GM18508 (cell line): ENCODE data around the gene GPX3.

ENCODE experiments used
- ATAC-seq: cut with Tn5 transposase; IDR thresholded peaks from one replicate; pipeline ENCODE4 v1.9.1; 2021; ENCODE audit warnings: moderate number of reproducible peaks; ENCODE audit not compliant: insufficient read depth, unreplicated experiment

GPX3 gene

GRCh38 chr5:151008906-151009305, 11.5 kb upstream of the GPX3 start:
- no peak for ATAC-seq

DNA sequence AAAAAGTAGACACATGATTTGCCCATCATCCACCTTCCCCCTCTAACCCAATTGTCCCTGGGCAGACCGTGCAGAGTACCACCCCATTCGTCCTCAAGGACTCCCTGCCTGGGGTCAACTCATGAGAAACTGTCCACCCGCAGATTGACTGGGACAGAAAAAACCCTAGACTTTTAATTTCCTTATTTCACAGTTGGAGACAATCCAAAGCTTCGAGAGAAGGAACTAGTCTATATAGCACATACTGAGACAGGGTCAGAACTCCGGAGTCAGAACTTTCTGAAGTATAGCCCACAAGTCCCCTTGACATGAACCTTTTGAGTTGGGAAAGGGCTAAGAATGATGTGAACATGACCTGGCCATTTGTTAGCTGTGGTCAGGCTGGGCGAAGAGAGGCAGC, 7.5 kb upstream of the GPX3 start:
- no peak for ATAC-seq

DNA sequence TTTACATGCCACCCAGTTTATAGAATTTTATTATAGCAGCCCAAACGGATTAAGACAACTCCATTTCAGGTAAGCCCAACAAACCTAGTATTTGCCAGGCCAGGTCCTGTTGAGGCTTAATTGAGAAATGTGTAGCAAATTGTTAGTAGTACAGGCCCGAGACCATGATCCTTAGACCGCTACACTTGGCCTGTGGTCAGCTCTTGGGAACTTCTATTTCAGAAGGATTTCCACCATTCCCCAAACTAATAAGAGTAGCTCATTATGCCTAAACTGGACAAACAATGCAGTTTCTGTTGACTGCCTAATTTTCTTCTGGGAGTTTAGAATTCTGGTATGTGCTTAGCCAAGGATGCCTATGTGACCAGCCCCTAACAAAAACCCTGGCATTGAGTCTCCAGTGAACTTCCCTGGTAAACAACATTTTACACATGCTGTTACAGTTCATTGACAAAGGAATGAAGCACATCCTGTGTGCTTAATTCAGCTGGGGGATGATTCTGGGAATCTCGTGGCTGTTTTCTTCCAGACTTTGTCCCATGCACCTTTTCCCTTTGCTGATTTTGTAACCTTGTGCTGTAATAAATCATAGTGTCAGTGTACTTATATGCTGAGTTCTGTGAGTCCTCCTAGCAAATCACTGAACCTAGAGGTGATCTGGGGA, 5.6 kb upstream of the GPX3 start:
- ATAC-seq = no peak

- no peak for ATAC-seq
Observed at GRCh38 chr5:151015974-151016587, 4.3 kb upstream of the GPX3 start.

GRCh38 chr5:151016700-151017099, 3.7 kb upstream of the GPX3 start:
- no peak for ATAC-seq

DNA sequence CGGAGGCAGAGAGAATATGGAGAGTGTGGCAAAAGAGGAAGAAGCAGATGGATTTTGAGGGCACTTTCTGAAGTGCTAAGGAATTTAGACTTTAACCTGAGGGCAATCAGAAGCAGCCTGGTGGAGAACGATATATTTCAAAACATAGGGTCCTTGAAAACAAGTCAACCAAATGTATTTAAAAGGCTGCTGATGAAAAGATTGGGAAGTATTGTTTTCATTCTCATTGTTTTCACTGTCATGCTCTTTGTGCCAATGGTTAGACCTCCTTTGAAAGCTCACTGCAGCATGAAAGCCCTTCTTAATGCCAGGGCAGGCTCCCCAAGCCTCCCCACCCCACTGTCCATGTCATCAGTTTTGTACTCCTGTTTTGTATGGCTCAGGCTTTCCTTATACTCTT, 2.5 kb upstream of the GPX3 start:
- no peak for ATAC-seq

DNA sequence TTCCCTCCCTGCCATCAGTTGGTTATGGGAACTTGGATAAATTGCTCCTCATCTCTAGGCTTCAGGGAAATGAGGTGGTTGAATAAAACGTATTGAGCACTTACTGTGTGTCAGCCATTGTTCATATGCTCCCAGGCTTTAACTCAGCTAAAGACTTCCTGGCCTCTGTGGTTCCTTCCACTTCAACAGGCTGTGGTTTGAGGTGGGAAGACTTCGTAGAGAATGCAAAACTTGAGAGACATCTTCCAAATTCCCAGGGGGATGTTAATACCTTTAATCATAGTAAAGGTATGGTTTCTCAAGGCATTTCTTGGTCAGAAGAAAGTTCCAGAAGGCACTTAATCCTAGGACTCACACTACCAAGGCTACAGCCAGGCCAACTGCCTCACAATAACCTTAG, 1.5 kb upstream of the GPX3 start:
- ATAC-seq = no peak

GRCh38 chr5:151019331-151019730, 1.1 kb upstream of the GPX3 start:
- no peak for ATAC-seq

DNA sequence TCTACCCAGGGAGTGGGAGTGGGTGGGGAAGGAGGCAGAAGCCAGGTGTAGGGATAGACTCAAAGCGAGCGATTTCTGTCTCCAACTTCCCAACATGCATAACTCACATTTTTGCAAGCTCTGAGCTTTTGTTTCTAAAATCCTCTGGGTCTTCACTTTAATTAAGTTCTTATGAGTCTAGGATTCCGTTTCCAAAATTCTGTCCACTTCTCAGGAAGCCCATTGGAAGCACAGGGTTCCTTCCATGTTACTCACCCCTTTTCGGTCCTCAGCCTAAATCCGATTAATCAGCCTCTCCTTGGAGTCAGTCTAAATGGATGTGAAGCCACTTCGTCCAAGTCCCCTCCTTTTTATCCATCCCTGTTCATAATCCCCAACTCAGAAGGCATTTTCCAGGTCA, 1.4 kb downstream of the GPX3 start:
- ATAC-seq = no peak

GRCh38 chr5:151022511-151023018, 2.2 kb downstream of the GPX3 start:
- ATAC-seq = no peak

DNA sequence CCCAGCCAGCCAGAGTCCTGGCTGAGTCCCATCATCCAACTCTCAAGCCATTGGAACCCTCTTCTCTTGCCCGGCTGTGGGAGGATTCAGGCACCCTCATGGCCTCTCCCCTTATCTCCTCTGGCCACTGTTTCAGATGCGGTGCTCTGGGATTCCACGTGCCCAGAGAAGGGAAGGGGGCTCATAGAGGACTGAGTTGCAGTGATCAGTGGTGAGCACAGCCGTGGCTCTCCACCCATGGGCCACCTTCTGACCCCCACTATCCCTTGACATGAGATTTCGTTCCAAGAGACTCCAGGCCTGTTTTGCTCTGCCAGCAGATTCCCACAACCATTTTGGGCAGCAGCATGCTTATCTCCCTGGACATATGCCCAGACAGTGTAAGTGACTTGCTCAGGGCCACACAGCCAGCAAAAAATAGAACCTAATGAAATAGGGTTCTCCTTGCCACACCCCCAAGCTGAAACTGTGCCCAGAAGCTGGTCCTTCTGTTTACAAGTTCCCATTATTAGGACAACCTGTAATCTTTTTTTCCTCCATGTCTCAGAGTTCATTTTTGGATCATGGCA, 2.7 kb downstream of the GPX3 start:
- no peak for ATAC-seq

DNA sequence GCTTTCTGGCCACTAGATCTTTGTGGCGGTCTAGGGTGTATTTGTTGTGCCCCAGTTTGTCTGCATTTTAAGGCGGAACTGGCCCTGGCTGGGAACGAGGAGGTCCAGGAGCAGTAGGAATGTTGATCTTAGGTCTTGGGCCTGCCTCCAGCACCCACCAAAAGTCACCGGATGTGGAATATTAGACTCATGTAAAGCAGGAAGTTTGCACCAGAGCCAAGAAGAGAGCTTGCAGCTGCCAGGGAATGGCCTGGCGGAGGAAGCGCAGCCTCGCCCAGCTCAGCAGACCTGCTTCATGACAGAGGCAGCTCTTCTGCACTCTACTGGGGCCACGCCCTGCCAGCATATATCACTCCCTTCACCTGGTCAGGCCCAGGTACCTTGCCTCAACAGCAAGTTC, 3.3 kb downstream of the GPX3 start:
- no peak for ATAC-seq

DNA sequence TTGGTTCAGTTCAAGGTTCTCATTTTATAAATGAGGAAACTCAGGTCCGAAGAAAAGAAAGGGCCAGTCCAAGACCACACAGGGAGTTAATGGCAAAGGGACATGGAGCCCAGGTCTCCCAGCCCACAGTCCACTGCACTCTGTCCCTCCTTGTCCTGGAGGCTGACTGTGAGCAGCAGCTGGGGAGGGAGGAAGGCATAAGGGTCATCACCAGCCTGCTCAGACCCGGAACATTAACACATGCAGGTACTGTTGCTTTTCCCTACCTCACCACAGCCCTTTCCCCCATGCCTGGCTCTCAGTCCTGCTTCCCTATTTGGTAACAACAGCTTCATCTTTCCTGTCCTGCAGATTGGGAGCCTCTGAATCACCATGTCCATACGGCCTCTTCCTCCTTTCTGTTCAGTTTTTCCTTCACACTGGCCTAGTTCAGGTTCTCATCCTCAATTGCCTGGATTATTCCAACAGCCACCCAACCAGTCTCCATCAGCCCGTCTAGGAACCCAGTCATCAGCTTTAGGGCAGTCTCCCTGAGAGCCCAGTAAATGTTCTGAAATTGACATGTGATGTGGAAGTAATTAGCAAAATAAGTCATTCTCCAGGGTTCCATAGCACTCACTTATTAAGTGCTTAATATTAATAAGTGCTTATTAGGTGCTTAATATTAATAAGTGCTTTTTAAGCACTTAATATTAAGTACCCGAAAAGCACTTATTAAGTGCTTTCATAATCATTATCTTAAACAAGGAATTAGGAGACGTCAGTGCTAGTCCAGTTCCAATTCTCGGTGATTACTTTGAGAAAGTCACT, 4.3 kb downstream of the GPX3 start:
- no peak for ATAC-seq

DNA sequence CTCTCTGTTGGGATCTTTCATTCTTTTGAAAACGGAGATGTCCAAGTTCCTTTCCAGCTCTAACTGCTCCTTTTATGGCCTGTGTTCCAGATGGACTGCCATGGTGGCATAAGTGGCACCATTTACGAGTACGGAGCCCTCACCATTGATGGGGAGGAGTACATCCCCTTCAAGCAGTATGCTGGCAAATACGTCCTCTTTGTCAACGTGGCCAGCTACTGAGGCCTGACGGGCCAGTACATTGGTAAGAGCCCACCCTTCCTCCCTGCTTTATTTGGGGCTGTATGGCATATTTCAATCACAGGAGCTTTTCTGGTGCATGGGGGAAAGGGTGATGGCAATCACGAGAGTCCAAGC, 4.8 kb downstream of the GPX3 start:
- ATAC-seq = no peak

GRCh38 chr5:151026088-151026487, 5.7 kb downstream of the GPX3 start:
- no peak for ATAC-seq

- ATAC-seq = no peak
Observed at GRCh38 chr5:151026679-151027078, 6.3 kb downstream of the GPX3 start.

DNA sequence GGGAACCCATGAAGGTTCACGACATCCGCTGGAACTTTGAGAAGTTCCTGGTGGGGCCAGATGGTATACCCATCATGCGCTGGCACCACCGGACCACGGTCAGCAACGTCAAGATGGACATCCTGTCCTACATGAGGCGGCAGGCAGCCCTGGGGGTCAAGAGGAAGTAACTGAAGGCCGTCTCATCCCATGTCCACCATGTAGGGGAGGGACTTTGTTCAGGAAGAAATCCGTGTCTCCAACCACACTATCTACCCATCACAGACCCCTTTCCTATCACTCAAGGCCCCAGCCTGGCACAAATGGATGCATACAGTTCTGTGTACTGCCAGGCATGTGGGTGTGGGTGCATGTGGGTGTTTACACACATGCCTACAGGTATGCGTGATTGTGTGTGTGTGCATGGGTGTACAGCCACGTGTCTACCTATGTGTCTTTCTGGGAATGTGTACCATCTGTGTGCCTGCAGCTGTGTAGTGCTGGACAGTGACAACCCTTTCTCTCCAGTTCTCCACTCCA, 7.6 kb downstream of the GPX3 start:
- ATAC-seq = no peak

- ATAC-seq = no peak
Observed at GRCh38 chr5:151028717-151029116, 8.3 kb downstream of the GPX3 start.

DNA sequence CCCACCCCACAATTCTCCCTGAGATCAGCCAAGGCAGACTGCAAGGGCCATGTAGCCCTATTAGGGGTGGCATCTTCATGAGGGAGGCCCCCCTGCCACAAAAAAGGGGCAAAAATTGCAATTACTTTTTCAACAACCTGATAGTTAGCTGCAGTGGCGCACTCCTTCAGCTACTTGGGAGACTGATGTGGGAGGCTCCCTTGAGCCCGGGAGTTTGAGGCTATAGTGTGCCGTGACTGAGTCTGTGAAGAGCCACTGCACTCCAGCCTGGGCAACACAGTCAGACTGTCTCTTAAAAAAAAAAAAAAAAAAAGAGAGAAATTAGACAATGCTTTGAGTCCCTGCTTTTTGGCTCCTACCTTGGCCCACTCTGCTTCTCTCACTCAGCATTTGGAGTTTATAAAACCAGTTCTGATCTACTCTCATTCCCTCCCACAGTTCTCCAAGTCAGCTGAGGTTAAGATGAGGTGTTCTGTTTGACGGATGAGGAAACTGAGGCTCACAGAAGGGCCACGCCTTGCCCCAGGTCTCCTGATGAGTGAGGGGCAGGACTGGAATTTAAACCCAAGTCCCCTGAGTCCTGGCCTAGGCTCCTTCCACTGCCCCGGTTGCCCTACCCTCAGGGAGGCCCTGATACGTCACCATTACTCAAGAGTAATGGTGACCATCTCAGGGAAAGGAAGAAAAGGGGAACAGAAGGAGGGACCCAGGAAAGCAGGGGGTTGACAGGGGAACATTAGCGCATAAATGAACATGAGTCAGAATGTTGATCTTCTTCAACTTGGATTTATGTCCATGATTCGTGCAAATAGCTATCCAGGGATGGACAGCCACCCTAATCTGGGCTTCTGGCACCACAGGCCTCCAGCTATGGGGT, 9.0 kb downstream of the GPX3 start:
- ATAC-seq = no peak

GRCh38 chr5:151030056-151030336, 9.6 kb downstream of the GPX3 start:
- ATAC-seq = no peak
